Neutrophil (primary cell): ENCODE measurements around the gene UNG.

Experiments
- H3K27ac ChIP-seq: fragments of 200-600 bp; sonication (generic); 2 replicates; pipeline ENCODE4 v1.5.1; 2016; ENCODE audit warnings: mild to moderate bottlenecking, moderate library complexity
- H3K27me3 ChIP-seq: fragments of 200-600 bp; sonication (generic); 2 replicates; pipeline ENCODE4 v1.6.0; 2016; ENCODE audit warnings: mild to moderate bottlenecking
- H3K36me3 ChIP-seq: fragments of 200-600 bp; sonication (generic); 2 replicates; pipeline ENCODE4 v1.5.1; 2017
- H3K4me1 ChIP-seq, 2 experiments: fragments of 200-600 bp in 1 of 2; sonication (generic) in 1 of 2; 1 replicate in 1 of 2; 2 replicates in 1 of 2; pipeline versions ENCODE4 v1.5.1 to v1.6.1; 2013 to 2016; ENCODE audit warnings: low read depth in 1 of 2, low read length in 1 of 2, mild to moderate bottlenecking in 1 of 2, moderate library complexity in 1 of 2; ENCODE audit not compliant: control insufficient read depth in 1 of 2, insufficient read depth in 1 of 2
- H3K4me3 ChIP-seq, 2 experiments: fragments of 200-600 bp in 1 of 2; sonication (generic) in 1 of 2; 1 replicate in 1 of 2; 2 replicates in 1 of 2; pipeline ENCODE4 v1.5.1; 2013 to 2016; ENCODE audit warnings: low read depth in 1 of 2, low read length in 1 of 2, mild to moderate bottlenecking in 1 of 2, moderate library complexity in 1 of 2
- H3K9me3 ChIP-seq: fragments of 200-600 bp; sonication (generic); 2 replicates; pipeline ENCODE4 v1.5.1; 2016
- TF ChIP-seq, protein P1 (sequence below): fragments of 200-600 bp; sonication (generic); IDR thresholded peaks from 2 replicates; pipeline ENCODE4 v1.5.1; 2016; ENCODE audit warnings: antibody characterized with exemption

Gene UNG

GRCh38 chr12:109116611-109116949 lies 19.2 kb downstream of the UNG start:
- Histone ChIP-seq H3K36me3 (no peaks in the 10 kb centered on the region), H3K27ac (no peak overlapping the region), H3K9me3 (no peaks in the 10 kb centered on the region), H3K4me3 (no peak overlapping the region), H3K27me3 (no peaks in the 10 kb centered on the region), H3K4me1 (peaks cover 13 to 20% of the 10 kb centered on the region in 2 experiments)
- TF ChIP-seq, protein P1, sequence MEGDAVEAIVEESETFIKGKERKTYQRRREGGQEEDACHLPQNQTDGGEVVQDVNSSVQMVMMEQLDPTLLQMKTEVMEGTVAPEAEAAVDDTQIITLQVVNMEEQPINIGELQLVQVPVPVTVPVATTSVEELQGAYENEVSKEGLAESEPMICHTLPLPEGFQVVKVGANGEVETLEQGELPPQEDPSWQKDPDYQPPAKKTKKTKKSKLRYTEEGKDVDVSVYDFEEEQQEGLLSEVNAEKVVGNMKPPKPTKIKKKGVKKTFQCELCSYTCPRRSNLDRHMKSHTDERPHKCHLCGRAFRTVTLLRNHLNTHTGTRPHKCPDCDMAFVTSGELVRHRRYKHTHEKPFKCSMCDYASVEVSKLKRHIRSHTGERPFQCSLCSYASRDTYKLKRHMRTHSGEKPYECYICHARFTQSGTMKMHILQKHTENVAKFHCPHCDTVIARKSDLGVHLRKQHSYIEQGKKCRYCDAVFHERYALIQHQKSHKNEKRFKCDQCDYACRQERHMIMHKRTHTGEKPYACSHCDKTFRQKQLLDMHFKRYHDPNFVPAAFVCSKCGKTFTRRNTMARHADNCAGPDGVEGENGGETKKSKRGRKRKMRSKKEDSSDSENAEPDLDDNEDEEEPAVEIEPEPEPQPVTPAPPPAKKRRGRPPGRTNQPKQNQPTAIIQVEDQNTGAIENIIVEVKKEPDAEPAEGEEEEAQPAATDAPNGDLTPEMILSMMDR, result no peak

DNA sequence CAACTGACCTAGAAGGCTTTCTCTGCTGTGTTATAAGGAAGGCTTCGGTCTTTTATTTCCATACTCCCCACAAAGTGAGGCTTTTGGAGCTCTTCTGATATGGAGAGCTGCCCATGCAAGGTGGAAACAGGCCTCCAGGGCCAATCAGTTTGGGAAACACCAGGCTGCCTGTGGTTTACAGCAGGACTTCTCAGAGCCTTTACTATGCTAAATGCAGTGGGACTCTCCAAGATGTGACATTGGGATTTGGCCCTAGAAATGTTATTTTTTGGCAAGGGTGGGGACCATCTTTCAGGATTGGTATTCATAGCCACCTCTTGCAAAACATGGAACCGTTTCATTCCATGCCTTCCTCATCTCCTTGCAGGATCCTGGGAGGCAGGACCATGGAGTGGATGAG lies 22.7 kb downstream of the UNG start:
- Histone ChIP-seq H3K27ac (no peak overlapping the region), H3K27me3 (no peaks in the 10 kb centered on the region), H3K36me3 (no peaks in the 10 kb centered on the region), H3K9me3 (no peaks in the 10 kb centered on the region), H3K4me1 (peaks cover 10 to 16% of the 10 kb centered on the region in 2 experiments), H3K4me3 (no peak overlapping the region)
- TF ChIP-seq, protein P1, result no peak

DNA sequence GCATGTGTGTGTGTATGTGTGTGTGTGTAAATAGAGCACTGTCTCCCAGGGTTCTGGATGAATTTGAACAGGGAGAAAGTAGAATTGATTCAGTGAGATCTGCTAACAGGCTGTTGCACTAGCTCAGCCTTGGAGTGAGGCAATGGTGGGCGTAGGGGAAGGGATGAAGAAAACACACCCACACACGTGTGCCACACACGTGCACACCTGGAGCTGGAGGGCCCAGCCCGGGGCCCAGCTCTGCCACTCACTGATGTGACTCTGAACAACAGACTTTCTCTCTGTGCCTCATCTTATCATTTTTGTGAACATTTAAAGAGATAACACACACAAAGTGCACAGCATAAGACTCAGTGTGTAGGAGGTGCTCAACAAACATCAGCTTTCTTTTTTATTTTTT lies 23.2 kb downstream of the UNG start:
- no peaks in the 10 kb centered on the region for H3K9me3 ChIP-seq
- no peaks in the 10 kb centered on the region for H3K27me3 ChIP-seq
- peaks cover 7 to 11% of the 10 kb centered on the region in 2 experiments for H3K4me1 ChIP-seq
- no peak overlapping the region for H3K4me3 ChIP-seq
- no peak overlapping the region for H3K27ac ChIP-seq
- H3K36me3 ChIP-seq, result no peaks in the 10 kb centered on the region
- TF ChIP-seq, protein P1, result no peak

- Histone ChIP-seq H3K27me3 (no peaks in the 10 kb centered on the region), H3K9me3 (no peaks in the 10 kb centered on the region), H3K27ac (no peak overlapping the region), H3K36me3 (no peaks in the 10 kb centered on the region), H3K4me3 (no peak overlapping the region), H3K4me1 (peaks cover 0 to 3% of the 10 kb centered on the region in 2 experiments)
- TF ChIP-seq, protein P1, result no peak
Observed at GRCh38 chr12:109121346-109121880, 24.0 kb downstream of the UNG start.

- Histone ChIP-seq H3K4me1 (no peaks in the 10 kb centered on the region), H3K27me3 (no peaks in the 10 kb centered on the region), H3K4me3 (no peak overlapping the region), H3K9me3 (no peaks in the 10 kb centered on the region), H3K36me3 (no peaks in the 10 kb centered on the region), H3K27ac (no peak overlapping the region)
- TF ChIP-seq, protein P1, result no peak
Observed at GRCh38 chr12:109124878-109125648, 27.7 kb downstream of the UNG start.
